HG03460 (cell line): ENCODE data around the gene TYK2.

ENCODE experiments used
- ATAC-seq: cut with Tn5 transposase; IDR thresholded peaks from one replicate; pipeline ENCODE4 v1.9.1; 2021; ENCODE audit not compliant: unreplicated experiment

The TYK2 gene

GRCh38 chr19:10335352-10335985 lies 44.9 kb downstream of the TYK2 start:
- ATAC-seq = no peak

DNA sequence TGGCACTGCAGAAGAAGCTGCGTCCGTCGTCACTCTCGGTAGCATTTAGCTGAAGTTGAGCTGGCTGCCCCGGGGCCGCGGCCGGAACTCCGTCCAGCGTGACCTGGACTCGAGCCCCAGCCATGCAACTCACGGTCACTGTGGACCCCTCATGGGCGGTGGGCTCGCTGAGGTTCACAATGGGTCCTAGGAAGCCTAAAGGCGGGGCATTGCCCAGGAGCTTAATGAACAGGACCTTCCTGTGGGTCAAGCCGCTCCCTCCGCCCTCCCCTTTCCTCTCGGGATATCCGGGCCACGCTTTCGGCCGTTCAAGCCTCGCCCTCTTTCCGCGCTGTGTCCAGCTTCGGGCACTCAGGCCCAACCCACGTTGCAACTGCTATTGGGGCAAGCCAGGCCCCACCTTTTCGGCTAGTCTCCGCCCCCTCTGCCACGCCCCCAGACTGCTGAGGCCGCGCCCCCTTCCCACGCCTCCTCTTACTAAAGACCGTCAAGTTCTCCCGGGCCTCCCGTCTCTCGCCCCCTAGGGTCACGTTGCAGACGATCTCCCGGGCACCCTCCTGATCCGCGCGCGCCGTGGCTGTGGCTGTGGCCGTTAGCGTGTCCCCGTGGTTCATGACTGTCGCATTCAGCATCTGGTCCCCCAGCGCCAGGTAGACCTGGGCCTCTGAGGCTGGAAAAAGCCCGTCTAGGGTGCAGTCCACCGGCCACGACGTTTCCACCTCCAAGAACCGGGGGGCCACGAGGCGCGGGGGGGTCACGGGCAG lies 45.6 kb downstream of the TYK2 start:
- no peak for ATAC-seq

- peak; percentile 8 for ATAC-seq
Observed at GRCh38 chr19:10333758-10334587, 46.4 kb downstream of the TYK2 start.

DNA sequence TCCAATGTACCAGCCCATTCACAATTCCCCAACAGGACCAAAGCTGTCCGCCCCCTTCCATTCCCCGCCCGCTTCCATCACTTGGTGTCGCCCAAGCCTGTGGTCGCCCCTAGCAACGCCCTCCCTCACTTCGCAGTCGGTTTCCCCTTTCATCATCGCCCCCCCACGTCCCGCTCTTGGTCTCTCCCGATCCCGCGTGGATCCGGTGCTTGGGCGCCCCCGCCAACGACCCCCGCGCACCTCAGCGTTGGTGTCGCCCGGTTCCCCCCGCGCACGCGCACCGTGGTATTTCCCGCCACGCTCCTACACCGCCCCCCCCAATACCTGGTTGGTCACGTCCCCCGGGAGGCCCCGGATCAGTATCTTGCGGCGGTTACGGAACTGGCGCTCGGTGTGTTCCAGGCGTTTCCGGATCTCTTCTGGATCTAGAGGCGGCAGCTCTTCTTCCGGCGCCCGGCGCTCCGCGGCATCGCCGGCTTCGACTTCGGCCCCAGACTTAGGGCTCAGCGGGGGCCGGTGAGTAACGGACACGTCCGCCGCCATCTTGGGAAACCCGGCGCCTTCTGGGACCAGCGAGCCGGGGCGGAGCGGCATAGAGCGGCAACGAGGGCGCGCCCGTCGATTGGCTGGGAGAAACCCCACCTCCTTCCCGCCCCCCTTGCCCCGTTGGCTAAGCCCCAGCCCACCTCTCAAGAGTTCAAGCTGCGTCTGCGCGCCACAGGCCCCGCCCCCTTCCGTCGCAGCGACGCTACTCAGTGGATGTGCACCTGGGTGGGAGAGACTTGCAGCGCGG lies 47.2 kb downstream of the TYK2 start, which contains the start of gene RAVER1:
RAVER1 (minus strand) TSS at position 565 of the 793 bp plus-strand sequence; CDS start at position 543, 22 bp downstream.
- peak; percentile 70 for ATAC-seq

DNA sequence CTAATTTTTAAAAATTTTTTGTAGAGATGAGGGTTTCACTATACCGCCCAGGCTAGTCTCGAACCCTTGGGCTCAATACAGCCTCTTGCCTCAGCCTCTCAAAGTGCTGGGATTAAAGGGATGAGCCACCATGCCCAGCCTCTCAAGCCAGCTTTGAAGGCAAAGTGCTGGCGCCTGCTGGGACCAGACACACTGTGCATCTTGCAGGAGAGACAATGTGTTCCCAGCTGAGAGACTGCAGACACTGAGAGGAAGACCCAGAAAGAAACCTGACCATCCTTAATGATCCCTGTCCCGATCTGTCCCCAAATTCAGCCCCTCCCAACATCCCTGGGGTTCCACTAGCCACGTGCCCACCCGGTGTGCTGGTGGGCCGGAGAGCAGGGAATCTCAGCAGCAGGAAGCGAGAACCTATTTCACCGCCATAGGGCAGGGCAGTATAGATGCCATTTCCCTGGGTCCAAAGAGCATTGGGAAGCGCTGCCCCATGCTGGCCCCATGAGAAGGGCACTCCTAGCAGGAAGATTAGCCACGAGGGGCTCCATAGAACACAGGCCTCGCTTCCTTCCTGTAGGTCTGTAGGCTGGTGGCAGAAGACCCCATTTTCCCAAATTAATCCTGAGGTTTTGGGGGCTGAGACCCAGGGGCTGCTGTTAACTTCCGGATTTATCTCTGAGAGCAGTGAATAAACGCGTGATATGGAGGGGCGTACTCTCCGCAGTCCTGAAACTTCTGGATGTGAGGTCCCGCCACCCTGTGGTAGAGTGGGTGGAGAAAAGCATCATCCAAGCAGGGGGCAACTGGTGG lies 48.0 kb downstream of the TYK2 start:
- ATAC-seq = no peak

DNA sequence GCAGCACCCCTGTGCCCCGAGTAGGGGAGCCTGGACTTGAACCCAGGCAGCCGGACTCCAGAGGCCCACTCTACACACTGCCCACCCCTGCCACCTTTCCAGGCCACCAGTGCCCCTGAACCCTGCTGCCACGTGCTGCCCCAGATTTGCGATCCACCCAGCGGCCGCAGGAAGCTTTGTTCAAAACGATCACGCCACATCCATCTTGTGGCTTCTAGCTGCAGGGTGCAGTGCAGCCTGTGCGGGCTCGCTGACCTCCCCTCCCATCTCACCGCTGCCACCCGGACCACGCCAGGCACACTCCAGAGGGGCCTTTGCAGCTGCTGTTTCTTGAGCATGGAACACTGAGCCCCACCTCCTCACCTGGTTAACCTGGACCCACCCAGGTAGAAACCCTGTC lies 50.8 kb downstream of the TYK2 start:
- no peak for ATAC-seq

- ATAC-seq = no peak
Observed at GRCh38 chr19:10328558-10329429, 51.6 kb downstream of the TYK2 start.

GRCh38 chr19:10327793-10328192 lies 52.6 kb downstream of the TYK2 start:
- ATAC-seq = no peak

DNA sequence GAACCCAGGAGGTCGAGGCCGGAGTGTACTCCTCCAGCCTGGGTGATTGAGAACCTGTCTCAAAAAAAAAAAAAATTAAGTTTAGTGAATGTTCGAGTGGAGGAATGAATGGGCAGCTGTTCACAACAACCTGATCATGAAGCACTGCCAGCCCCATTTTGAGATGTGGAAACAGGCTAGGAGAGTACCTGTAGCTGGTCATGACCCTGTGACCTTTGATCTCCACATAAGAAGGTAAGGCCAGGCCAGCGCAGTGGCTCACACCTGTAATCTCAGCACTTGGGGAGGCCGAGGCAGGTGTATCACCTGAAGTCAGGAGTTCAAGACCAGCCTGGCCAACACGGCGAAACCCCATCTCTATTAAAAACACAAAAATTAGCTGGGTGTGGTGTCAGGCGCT lies 54.6 kb downstream of the TYK2 start:
- no peak for ATAC-seq

DNA sequence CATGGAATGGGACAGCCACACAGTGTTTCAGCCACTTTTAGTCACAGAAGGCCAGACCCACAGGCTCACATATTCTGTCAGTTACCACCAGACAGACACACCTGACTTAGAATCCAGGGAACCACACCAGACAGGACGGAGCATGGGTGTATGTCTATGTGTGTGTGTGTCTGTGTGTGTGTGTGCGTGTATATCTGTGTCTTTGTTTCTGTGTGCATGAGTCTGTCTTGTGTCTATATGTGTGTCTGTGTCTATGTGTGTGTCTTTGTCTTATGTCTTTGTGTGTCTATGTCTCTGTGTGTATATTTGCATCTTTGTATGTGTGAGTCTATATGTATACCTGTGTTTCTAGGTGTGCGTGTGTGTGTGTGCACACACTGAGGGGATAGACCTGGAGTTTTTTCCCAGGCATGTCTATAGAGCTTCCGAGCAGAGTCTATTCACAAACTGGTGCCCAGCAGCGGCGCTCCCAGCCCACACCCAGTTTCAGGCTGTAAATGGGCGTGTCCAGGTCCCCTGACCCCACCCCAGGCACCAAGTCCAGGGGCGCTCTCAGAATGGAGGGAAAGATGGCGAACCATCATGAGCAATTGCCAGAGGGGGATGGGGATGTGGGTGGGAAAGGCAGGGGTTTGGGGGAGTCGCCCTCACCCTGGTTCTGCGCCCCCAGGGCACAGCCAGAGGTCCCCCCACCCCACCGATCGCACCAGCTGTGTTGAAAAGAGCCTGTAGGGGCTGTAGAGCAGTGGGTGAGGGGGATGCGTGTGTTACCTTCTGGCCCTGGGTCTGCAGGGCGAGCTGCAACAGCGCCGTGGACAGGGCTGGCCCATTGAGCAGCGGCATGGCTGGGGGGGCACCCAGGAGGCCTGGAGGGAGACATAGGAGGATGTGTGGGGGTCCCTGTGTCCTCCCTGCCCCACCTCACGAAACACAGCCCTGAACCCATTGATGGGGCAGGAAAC lies 58.2 kb downstream of the TYK2 start:
- ATAC-seq = no peak

- ATAC-seq = no peak
Observed at GRCh38 chr19:10321417-10321797, 59.0 kb downstream of the TYK2 start.

DNA sequence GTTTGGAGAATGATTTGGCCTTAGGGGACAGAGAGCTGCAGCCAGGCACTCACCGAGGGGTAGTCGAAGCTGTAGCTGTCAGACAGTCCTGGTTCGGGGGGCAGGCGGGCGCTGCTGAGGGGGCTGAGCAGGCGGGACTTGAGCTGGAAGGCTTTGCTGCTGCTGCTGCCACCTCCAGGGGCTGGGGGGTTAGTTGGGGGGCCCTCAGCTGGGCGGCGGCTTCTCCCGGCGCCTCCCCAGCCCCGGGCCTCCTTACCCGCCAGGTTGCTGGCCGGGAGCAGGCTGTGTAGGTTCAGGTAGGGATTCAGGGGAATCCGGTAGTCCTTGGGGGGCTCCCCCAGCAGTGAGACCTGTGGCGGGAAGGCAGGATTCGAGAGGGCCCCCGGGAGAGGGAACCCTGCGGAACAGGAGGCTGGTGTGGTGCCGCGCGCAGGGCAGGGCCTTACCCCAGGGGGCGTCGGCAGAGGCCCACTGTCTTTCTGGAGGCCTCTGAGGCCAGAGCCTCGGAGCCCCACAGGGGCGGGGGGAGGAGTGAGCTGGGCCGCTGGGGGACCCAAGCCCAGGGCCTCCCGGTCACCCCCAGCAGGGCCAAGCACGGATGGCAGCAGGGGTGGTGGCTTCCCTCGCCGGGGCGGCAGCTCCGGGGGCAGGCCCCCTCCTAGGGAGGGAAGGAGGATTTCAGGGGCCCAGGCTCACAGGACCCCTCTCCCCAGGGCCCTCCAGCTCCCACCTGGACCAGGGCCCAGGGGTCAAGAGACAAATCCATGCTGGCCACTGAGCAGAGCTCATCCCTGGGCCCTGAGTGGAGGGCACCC lies 59.6 kb downstream of the TYK2 start:
- ATAC-seq = no peak

DNA sequence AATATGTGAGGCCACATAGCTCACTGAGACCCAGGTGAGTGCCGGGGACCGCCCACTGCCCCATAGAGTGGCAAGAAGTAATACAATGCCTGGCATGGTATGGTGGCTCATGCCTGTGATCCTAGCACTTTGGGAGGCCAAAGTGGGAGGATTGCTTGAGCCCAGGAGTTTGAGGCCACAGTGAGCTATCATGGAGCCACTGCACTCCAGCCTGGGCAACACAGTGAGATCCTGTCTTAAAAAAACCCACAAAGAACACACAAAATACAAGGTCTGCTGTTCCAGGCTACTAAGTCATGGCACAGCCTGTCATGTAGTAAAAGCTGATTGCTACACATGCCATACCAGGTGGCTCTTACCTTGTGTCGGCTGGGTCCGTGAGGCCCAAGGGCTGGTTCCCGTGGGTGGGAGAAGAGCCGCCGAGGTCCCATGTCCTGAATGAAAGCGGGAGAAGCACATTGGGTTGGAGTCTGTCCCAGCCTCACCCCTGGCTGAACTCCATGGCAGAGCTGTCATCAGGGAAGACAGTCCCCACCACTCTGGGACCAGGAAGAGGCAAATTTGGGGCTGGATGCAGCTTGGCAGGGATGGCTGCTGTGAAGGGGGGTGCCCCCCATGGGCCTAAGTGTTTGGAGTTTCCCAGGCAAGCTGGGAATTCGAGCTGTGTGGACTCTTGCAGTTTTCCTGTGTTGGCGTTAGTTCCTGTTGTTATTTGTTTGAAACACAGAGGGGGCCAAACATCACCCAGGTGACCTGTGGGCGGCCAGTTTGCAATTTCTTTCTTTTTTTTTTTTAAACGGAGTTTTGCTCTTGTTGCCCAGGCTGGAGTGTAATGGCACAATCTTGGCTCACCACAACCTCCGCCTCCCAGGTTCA lies 61.3 kb downstream of the TYK2 start:
- ATAC-seq = no peak

- ATAC-seq = no peak
Observed at GRCh38 chr19:10317857-10318462, 62.4 kb downstream of the TYK2 start.

- ATAC-seq = no peak
Observed at GRCh38 chr19:10317045-10317856, 63.1 kb downstream of the TYK2 start.
